Endodermal cell (in vitro differentiated cells): ENCODE results near the gene MYCBP2. TPM values are rescaled to one million over a fixed set of nuclear protein-coding genes. Genes with fewer than 3 reads are reported as not detected.
A peak's percentile ranks its signal among the peaks of the same experiment; 100 is the strongest.

Experiments
- DNase-seq: peaks from one replicate; pipeline ENCODE4 v3.0.0-alpha.2; 2017
- H3K27ac ChIP-seq: 2 replicates; pipeline ENCODE4 v1.5.1; 2013; ENCODE audit warnings: mild to moderate bottlenecking, low read depth, low read length, moderate library complexity
- H3K27me3 ChIP-seq: 2 replicates; pipeline ENCODE4 v1.6.1; 2013; ENCODE audit warnings: mild to moderate bottlenecking, low read length, moderate library complexity; ENCODE audit not compliant: insufficient read depth, control insufficient read depth, poor library complexity, severe bottlenecking
- H3K36me3 ChIP-seq: 2 replicates; pipeline ENCODE4 v1.7.0; 2013; ENCODE audit warnings: mild to moderate bottlenecking, low read length, moderate library complexity; ENCODE audit not compliant: control insufficient read depth, insufficient read depth
- H3K4me1 ChIP-seq: one replicate; pipeline ENCODE4 v1.7.0; 2013; ENCODE audit warnings: low read length; ENCODE audit not compliant: control insufficient read depth, insufficient read depth
- H3K4me3 ChIP-seq: 2 replicates; pipeline ENCODE4 v1.5.1; 2013; ENCODE audit warnings: mild to moderate bottlenecking, low read length, moderate library complexity
- H3K9ac ChIP-seq: 2 replicates; pipeline ENCODE4 v1.6.1; 2013; ENCODE audit warnings: mild to moderate bottlenecking, low read length, moderate library complexity; ENCODE audit not compliant: poor library complexity, severe bottlenecking; ENCODE audit errors: extremely low read depth
- H3K9me3 ChIP-seq: 2 replicates; pipeline ENCODE4 v1.6.1; 2013; ENCODE audit warnings: mild to moderate bottlenecking, low read length, moderate library complexity; ENCODE audit not compliant: control insufficient read depth
- H3K27ac Mint-ChIP-seq: 2 replicates; pipeline ENCODE4 v1.8.0; 2020; ENCODE audit warnings: mixed read lengths
- H3K27me3 Mint-ChIP-seq: 2 replicates; pipeline ENCODE4 v1.8.0; 2021; ENCODE audit warnings: mild to moderate bottlenecking, mixed read lengths; ENCODE audit not compliant: insufficient read depth
- H3K36me3 Mint-ChIP-seq: 2 replicates; pipeline ENCODE4 v1.8.0; 2020; ENCODE audit warnings: low read depth, mixed read lengths
- H3K4me1 Mint-ChIP-seq: 2 replicates; pipeline ENCODE4 v1.8.0; 2020; ENCODE audit warnings: mixed read lengths
- H3K4me3 Mint-ChIP-seq: 2 replicates; pipeline ENCODE4 v1.8.0; 2020; ENCODE audit warnings: mild to moderate bottlenecking, moderate library complexity, mixed read lengths
- H3K9me3 Mint-ChIP-seq: 2 replicates; pipeline ENCODE4 v1.8.0; 2020; ENCODE audit warnings: mild to moderate bottlenecking, mixed read lengths
- WGBS, 2 experiments: methylation state at CpG; one replicate each; pipeline versions ENCODE4 v1.1.5 to v1.1.7; 2013; ENCODE audit warnings: missing lambda C conversion rate in 2 of 2, mixed read lengths in 1 of 2; ENCODE audit not compliant: insufficient coverage in 1 of 2, insufficient read length in 1 of 2; 5-methylcytosine and 5-hydroxymethylcytosine counted together
- total RNA-seq, 2 donors: library from RNA; stranded (reverse); fragmentation: NEBNext Ultra II Directional in 1 of 2; extraction: Animal tissue kit (Norgen Biotek cat#: 25700) in 1 of 2; gene quantifications; 2 replicates in 1 of 2; 3 replicates in 1 of 2; pipeline ENCODE4 v1.2.1, GENCODE V29; 2021
- TF ChIP-seq, protein P1 (sequence below): fragments of 200-600 bp; sonication (generic); conservative IDR thresholded peaks from 2 replicates; pipeline ENCODE4 v1.5.0; 2021; ENCODE audit warnings: antibody characterized with exemption, mild to moderate bottlenecking

MYCBP2 gene
- total RNA-seq, 2 donors from 2014 or later, result 32.5 to 32.9 TPM

DNA sequence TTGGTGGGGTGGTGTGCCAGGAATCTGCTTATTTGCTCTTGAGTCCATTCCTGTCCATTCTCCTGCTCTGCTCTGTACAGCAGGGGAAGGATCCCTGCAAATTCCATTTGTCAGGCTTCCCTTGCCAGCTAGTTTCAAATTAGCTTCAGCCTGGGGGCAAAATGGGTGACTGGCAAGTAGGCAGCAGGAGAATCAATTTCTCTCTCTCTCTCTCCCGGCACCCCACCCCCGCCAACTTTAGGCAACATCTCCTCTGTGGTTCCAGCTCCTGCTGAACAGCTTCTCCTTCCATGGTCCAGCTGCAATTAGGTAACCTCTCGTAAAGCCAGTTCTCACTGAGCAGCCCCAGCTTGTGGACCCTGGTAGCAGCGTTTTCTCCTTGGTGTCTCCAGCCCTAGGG lies 6.7 kb upstream of the MYCBP2 start:
- H3K36me3 ChIP-seq, result no peaks in the 10 kb centered on the region
- no peak for DNase-seq
- no peak overlapping the region for H3K9ac ChIP-seq
- no peaks in the 10 kb centered on the region for H3K36me3 Mint-ChIP-seq
- no peak overlapping the region for H3K4me3 Mint-ChIP-seq
- H3K4me1 Mint-ChIP-seq, result peaks cover 8% of the 10 kb centered on the region
- no peaks in the 10 kb centered on the region for H3K9me3 Mint-ChIP-seq
- no peak overlapping the region for H3K27ac ChIP-seq
- TF ChIP-seq, protein P1, sequence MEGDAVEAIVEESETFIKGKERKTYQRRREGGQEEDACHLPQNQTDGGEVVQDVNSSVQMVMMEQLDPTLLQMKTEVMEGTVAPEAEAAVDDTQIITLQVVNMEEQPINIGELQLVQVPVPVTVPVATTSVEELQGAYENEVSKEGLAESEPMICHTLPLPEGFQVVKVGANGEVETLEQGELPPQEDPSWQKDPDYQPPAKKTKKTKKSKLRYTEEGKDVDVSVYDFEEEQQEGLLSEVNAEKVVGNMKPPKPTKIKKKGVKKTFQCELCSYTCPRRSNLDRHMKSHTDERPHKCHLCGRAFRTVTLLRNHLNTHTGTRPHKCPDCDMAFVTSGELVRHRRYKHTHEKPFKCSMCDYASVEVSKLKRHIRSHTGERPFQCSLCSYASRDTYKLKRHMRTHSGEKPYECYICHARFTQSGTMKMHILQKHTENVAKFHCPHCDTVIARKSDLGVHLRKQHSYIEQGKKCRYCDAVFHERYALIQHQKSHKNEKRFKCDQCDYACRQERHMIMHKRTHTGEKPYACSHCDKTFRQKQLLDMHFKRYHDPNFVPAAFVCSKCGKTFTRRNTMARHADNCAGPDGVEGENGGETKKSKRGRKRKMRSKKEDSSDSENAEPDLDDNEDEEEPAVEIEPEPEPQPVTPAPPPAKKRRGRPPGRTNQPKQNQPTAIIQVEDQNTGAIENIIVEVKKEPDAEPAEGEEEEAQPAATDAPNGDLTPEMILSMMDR, result no peak
- no peaks in the 10 kb centered on the region for H3K9me3 ChIP-seq
- H3K27me3 Mint-ChIP-seq, result peaks cover 67% of the 10 kb centered on the region
- 83 to 88% methylated on average over 2 to 4 of the region's 4 CpGs for WGBS, 2 experiments
- no peak overlapping the region for H3K27ac Mint-ChIP-seq
- no peak overlapping the region for H3K4me3 ChIP-seq
- H3K27me3 ChIP-seq, result peaks cover 88% of the 10 kb centered on the region
- H3K4me1 ChIP-seq, result no peaks in the 10 kb centered on the region

DNA sequence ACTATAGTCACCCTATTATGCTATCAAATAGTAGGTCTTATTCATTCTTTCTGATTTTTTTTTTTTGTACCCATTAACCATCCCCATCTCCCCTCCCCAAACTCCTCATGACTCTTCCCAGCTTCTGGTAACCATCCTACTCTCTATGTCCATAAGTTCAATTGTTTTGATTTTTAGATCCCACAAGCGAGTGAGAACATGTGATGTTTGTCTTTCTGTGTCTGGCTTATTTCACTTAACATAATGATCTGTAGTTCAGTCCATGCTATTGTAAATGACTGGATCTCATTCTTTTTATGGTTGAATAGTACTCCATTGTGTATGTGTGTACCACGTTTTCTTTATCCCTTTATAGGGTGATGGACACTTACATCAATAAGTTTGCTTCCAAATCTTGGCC lies 4.5 kb upstream of the MYCBP2 start:
- no peaks in the 10 kb centered on the region for H3K4me1 ChIP-seq
- H3K9me3 ChIP-seq, result no peaks in the 10 kb centered on the region
- TF ChIP-seq, protein P1, result no peak
- H3K9me3 Mint-ChIP-seq, result no peaks in the 10 kb centered on the region
- H3K36me3 ChIP-seq, result no peaks in the 10 kb centered on the region
- no peak overlapping the region for H3K4me3 ChIP-seq
- H3K9ac ChIP-seq, result no peak overlapping the region
- WGBS, 2 experiments, result 89 to 100% methylated on average over 1 to 2 of the region's 2 CpGs
- peaks cover 79% of the 10 kb centered on the region for H3K27me3 ChIP-seq
- H3K4me1 Mint-ChIP-seq, result peaks cover 12% of the 10 kb centered on the region
- no peak for DNase-seq
- H3K27me3 Mint-ChIP-seq, result peaks cover 64% of the 10 kb centered on the region
- no peak overlapping the region for H3K27ac ChIP-seq
- no peak overlapping the region for H3K27ac Mint-ChIP-seq
- no peaks in the 10 kb centered on the region for H3K36me3 Mint-ChIP-seq
- H3K4me3 Mint-ChIP-seq, result no peak overlapping the region

DNA sequence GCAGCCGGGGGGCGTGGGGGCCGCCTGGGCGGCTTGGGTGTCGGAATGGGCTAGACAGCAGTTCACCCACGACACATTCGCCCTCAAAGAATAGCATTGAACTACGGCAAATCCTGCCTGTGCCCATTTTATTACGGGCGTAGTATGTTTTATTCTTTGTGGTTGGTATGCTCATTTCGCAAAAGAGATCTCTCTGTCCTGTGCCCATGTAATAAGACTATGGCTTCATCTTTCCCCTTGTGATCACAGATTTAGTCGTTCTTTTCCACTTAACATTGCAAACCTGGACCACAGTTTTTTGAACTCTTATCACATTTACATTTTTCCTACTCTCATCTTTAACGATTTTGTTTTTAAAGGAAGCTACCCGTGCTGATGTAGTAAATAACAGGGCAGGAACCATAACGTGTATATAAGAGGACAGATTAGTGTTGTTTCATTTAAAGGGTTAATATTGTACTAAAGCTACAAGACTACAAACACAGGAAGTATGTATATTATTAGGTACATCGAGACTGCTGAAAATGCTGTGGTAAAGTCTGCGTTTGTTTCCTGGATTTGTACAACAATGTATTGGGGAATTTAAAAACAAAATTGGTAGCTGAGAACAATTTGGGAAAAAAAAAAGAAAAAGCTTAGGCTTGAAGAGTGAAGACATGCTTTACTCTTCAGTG lies 3.2 kb upstream of the MYCBP2 start:
- Mint-ChIP-seq H3K27ac (no peak overlapping the region), H3K9me3 (no peaks in the 10 kb centered on the region)

More for the DNA sequence above, 3.2 kb upstream of the MYCBP2 start:
- H3K36me3 ChIP-seq, result no peaks in the 10 kb centered on the region
- peak overlapping the region; percentile 90 for H3K4me3 ChIP-seq
- Mint-ChIP-seq H3K36me3 (no peaks in the 10 kb centered on the region), H3K4me1 (peaks cover 21% of the 10 kb centered on the region), H3K4me3 (peak overlapping the region; percentile 84), H3K27me3 (peaks cover 60% of the 10 kb centered on the region)
- TF ChIP-seq, protein P1, result no peak
- no peaks in the 10 kb centered on the region for H3K4me1 ChIP-seq
- peak overlapping the region; percentile 65 for H3K27ac ChIP-seq
- H3K27me3 ChIP-seq, result peaks cover 74% of the 10 kb centered on the region
- no peaks in the 10 kb centered on the region for H3K9me3 ChIP-seq
- WGBS, 2 experiments, result 7 to 8% methylated on average over 2 to 15 of the region's 17 CpGs
- H3K9ac ChIP-seq, result peak overlapping the region; percentile 31
- DNase-seq, result no peak
